Measurements from ENCODE around the gene FAM110A. TPM values are rescaled to one million over a fixed set of nuclear protein-coding genes. Genes with fewer than 3 reads are reported as not detected.

FAM110A gene
- polyA plus RNA-seq, 2 of the 4 experiments (the other 2 are of a cell fraction): 3.1 to 4.4 TPM

GRCh38 chr20:844473-845225 lies 11.1 kb downstream of the FAM110A start:
- Histone ChIP-seq H3K4me1 (peaks cover 5% of the 10 kb centered on the region; the same call in 1 of the 3 replicates), H3K9me3 (no peaks in the 10 kb centered on the region), H3K4me2 (no peak overlapping the region), H3K27ac (no peak overlapping the region), H3K4me3 (no peak overlapping the region)
- POLR2A ChIA-PET: no interaction called here
- ATAC-seq (peak; percentile 50 to 93; a peak in 4 of 6 replicates), FAIRE-seq (no peak), DNase-seq (ENCODE audit: low read depth in 1 of 2, low spot score in 1 of 2) (peak; percentile 70 to 73)
- CTCF ChIA-PET: interaction anchor here (0.6 to 4.2 kb wide), 3 partner anchors 26 to 354 kb away, joined by 3 to 28 read pairs (median 10); no protein-coding TSS in a partner anchor
- 86% methylated on average over 47 of the region's 47 CpGs for WGBS (ENCODE audit: missing lambda C conversion rate)
- no peak for TF ChIP-seq REST (IDR thresholded peaks at IDR 0.05)
- no peak for TF ChIP-seq SMC3 (IDR thresholded peaks at IDR 0.05)
- TF ChIP-seq CHD2 (IDR thresholded peaks at IDR 0.05; ENCODE audit: low read length, partially characterized antibody): no peak
- TF ChIP-seq ATOH8 (CRISPR knock-in tag; IDR thresholded peaks at IDR 0.05; ENCODE audit: low read depth): no peak
- TF ChIP-seq HES2 (IDR thresholded peaks at IDR 0.05): no peak
- TF ChIP-seq ZSCAN20 (CRISPR knock-in tag; IDR thresholded peaks at IDR 0.05): no peak
- no peak for TF ChIP-seq PBX3 (IDR thresholded peaks at IDR 0.05)

GRCh38 chr20:845226-845868 lies 11.8 kb downstream of the FAM110A start:
- WGBS (ENCODE audit: missing lambda C conversion rate): 95% methylated on average over 39 of the region's 50 CpGs
- POLR2A ChIA-PET: no interaction called here
- no peak for DNase-seq (ENCODE audit: low read depth in 1 of 2, low spot score in 1 of 2)
- CTCF ChIA-PET: interaction anchor here (0.5 kb wide), 1 partner anchor 68 kb away, joined by 4 read pairs; no protein-coding TSS in a partner anchor
- Histone ChIP-seq H3K27ac (no peak overlapping the region), H3K4me1 (peaks cover 5% of the 10 kb centered on the region; the same call in 1 of the 3 replicates), H3K4me2 (no peak overlapping the region), H3K9me3 (no peaks in the 10 kb centered on the region), H3K4me3 (no peak overlapping the region)
- no peak for ATAC-seq
- FAIRE-seq: no peak
- TF ChIP-seq RARB (CRISPR knock-in tag; IDR thresholded peaks at IDR 0.05): no peak

- no peak for ATAC-seq
- FAIRE-seq: no peak
- ChIA-PET POLR2A (no interaction called here), CTCF (interaction anchor here (0.5 to 4.0 kb wide), 7 partner anchors 13 to 110 kb away, joined by 3 to 19 read pairs (median 4); partner anchors contain the start of gene FAM110A)
- DNase-seq (ENCODE audit: low read depth in 1 of 2, low spot score in 1 of 2): no peak
- 77% methylated on average over 11 of the region's 11 CpGs for WGBS (ENCODE audit: missing lambda C conversion rate)
- no peaks in the 10 kb centered on the region for H3K9me3 ChIP-seq
- no peak overlapping the region for H3K4me3 ChIP-seq
- H3K27ac ChIP-seq: no peak overlapping the region
- no peak overlapping the region for H3K4me2 ChIP-seq
- H3K4me1 ChIP-seq: peaks cover 5% of the 10 kb centered on the region; the same call in 1 of the 3 replicates
- TF ChIP-seq FOSB (CRISPR knock-in tag; IDR thresholded peaks at IDR 0.05): no peak
- TF ChIP-seq BHLHE40 (IDR thresholded peaks at IDR 0.05; ENCODE audit: low read depth, low read length): no peak
- no peak for TF ChIP-seq KDM5A (IDR thresholded peaks at IDR 0.05)
- TF ChIP-seq HEYL (CRISPR knock-in tag; IDR thresholded peaks at IDR 0.05): no peak
- no peak for TF ChIP-seq ELK1 (IDR thresholded peaks at IDR 0.05; ENCODE audit: low read depth, low read length)
- TF ChIP-seq SMC3 (IDR thresholded peaks at IDR 0.05): no peak
- TF ChIP-seq BCL3 (IDR thresholded peaks at IDR 0.05): no peak
- TF ChIP-seq ESRRA (IDR thresholded peaks at IDR 0.05; ENCODE audit: borderline replicate concordance, low read length): no peak
- TF ChIP-seq POLR2A (IDR thresholded peaks at IDR 0.05; ENCODE audit: low read length): no peak
- TF ChIP-seq ZNF302 (CRISPR knock-in tag; IDR thresholded peaks at IDR 0.05): no peak
- TF ChIP-seq RARB (CRISPR knock-in tag; IDR thresholded peaks at IDR 0.05): no peak
- TF ChIP-seq RCOR1 (IDR thresholded peaks at IDR 0.05; ENCODE audit: low read depth, low read length): no peak
- no peak for TF ChIP-seq JUNB (IDR thresholded peaks at IDR 0.05)
- no peak for TF ChIP-seq CEBPB (IDR thresholded peaks at IDR 0.05)
- TF ChIP-seq EHF (CRISPR knock-in tag; IDR thresholded peaks at IDR 0.05): no peak
Measured at GRCh38 chr20:845941-846893, 12.7 kb downstream of the FAM110A start.
